H1 (cell line): Measurements from ENCODE around the gene ZNF385B. TPM values are rescaled to one million over a fixed set of nuclear protein-coding genes. Genes with fewer than 3 reads are reported as not detected.

Source experiments
- CTCF ChIA-PET: fragments of 300-600 bp; sonication (Branson Sonifier 250); formaldehyde crosslinking; loops from one replicate; lab custom pipeline; 2021; ENCODE audit not compliant: partially characterized antibody; lab: Charles Lee
- POLR2A ChIA-PET: fragments of 300-600 bp; sonication (Branson Sonifier 250); formaldehyde crosslinking; loops from one replicate; lab custom pipeline; 2021; ENCODE audit warnings: inconsistent platforms; ENCODE audit not compliant: partially characterized antibody; lab: Charles Lee
- DNase-seq, 2 experiments: peaks; one replicate each; pipeline versions ENCODE4 v3.0.0 to v3.0.0-alpha.2; 2010 to 2022; ENCODE audit warnings: low spot score in 2 of 2, low read depth in 1 of 2, mixed read lengths in 1 of 2
- FAIRE-seq: peaks from 2 replicates; lab custom pipeline; 2011; peaks lifted over from hg19 to GRCh38; lab: Jason Lieb, UNC
- H2AFZ ChIP-seq: 2 replicates; pipeline ENCODE4 v1.8.1; 2012; ENCODE audit warnings: low read length, inconsistent platforms
- H2AK5ac ChIP-seq: 2 replicates; pipeline ENCODE4 v1.6.1; 2013; ENCODE audit warnings: low read depth, low read length
- H2BK120ac ChIP-seq: replicated peaks from 2 replicates; pipeline ENCODE3; 2013; ENCODE audit warnings: low read depth, low read length, inconsistent platforms
- H2BK12ac ChIP-seq: 2 replicates; pipeline ENCODE4 v1.6.1; 2013; ENCODE audit warnings: low read depth, low read length
- H2BK15ac ChIP-seq: 2 replicates; pipeline ENCODE4 v1.6.1; 2013; ENCODE audit warnings: low read length
- H2BK20ac ChIP-seq: 2 replicates; pipeline ENCODE4 v1.6.1; 2013; ENCODE audit warnings: low read length
- H2BK5ac ChIP-seq: 2 replicates; pipeline ENCODE4 v1.6.1; 2013; ENCODE audit warnings: low read depth, low read length
- H3K14ac ChIP-seq: 2 replicates; pipeline ENCODE4 v1.6.1; 2013; ENCODE audit warnings: inconsistent platforms; ENCODE audit not compliant: insufficient read length
- H3K18ac ChIP-seq: 2 replicates; pipeline ENCODE4 v1.6.1; 2013; ENCODE audit warnings: low read length; ENCODE audit errors: extremely low read depth
- H3K23ac ChIP-seq: 2 replicates; pipeline ENCODE4 v1.6.1; 2013; ENCODE audit warnings: inconsistent platforms; ENCODE audit not compliant: insufficient read length
- H3K23me2 ChIP-seq: 2 replicates; pipeline ENCODE4 v1.6.1; 2013; ENCODE audit warnings: low read depth, low read length
- H3K27ac ChIP-seq: 2 replicates; pipeline ENCODE4 v1.6.1; 2011; ENCODE audit warnings: low read depth, low read length, inconsistent platforms
- H3K27me3 ChIP-seq, 4 experiments: replicated peaks in 1 of 4; 1 replicate in 1 of 4; 2 replicates in 3 of 4; pipeline versions ENCODE4 v1.6.1 to v1.8.1; 2011 to 2013; ENCODE audit warnings: low read length in 3 of 4, mild to moderate bottlenecking in 3 of 4, inconsistent platforms in 2 of 4, mixed read lengths in 2 of 4, moderate library complexity in 1 of 4; ENCODE audit not compliant: control insufficient read depth in 3 of 4, insufficient read depth in 3 of 4; ENCODE audit errors: extremely low read depth in 1 of 4
- H3K36me3 ChIP-seq, 4 experiments: 2 replicates each; pipeline versions ENCODE4 v1.6.1 to v1.8.1; 2011 to 2013; ENCODE audit warnings: mild to moderate bottlenecking in 4 of 4, low read length in 3 of 4, moderate library complexity in 2 of 4, control low read depth in 1 of 4, inconsistent platforms in 1 of 4; ENCODE audit not compliant: insufficient read depth in 4 of 4, control insufficient read depth in 2 of 4
- H3K4ac ChIP-seq: replicated peaks from 2 replicates; pipeline ENCODE3; 2013; ENCODE audit warnings: low read length, low read depth, mixed read lengths, inconsistent platforms; ENCODE audit not compliant: insufficient read length
- H3K4me1 ChIP-seq, 4 experiments: replicated peaks in 1 of 4; 1 replicate in 1 of 4; 2 replicates in 3 of 4; pipeline versions ENCODE4 v1.6.1 to v1.8.1; 2011 to 2013; ENCODE audit warnings: low read length in 3 of 4, inconsistent platforms in 2 of 4, mixed read lengths in 1 of 4; ENCODE audit not compliant: insufficient read depth in 4 of 4, control insufficient read depth in 3 of 4
- H3K4me2 ChIP-seq, 2 experiments: 2 replicates each; pipeline versions ENCODE4 v1.6.1 to v1.8.1; 2011 to 2013; ENCODE audit warnings: low read depth in 2 of 2, low read length in 2 of 2, control low read depth in 1 of 2, inconsistent platforms in 1 of 2, mild to moderate bottlenecking in 1 of 2; ENCODE audit not compliant: insufficient read depth in 1 of 2
- H3K4me3 ChIP-seq, 4 experiments: fragments of 200-600, 300-600 bp in 1 of 4; sonication (generic), shearing (Covaris generic), sonication (Bioruptor Twin) in 1 of 4; 2 replicates each; pipeline versions ENCODE4 v1.5.1 to v1.8.1; 2011 to 2016; ENCODE audit warnings: low read length in 4 of 4, low read depth in 3 of 4, control low read depth in 2 of 4, inconsistent platforms in 2 of 4, mild to moderate bottlenecking in 2 of 4, mixed read lengths in 1 of 4, moderate library complexity in 1 of 4; ENCODE audit not compliant: insufficient read depth in 2 of 4; ENCODE audit errors: extremely low read depth in 1 of 4
- H3K56ac ChIP-seq: replicated peaks from 2 replicates; pipeline ENCODE3; 2013; ENCODE audit warnings: low read depth, mild to moderate bottlenecking, mixed read lengths, low read length, inconsistent platforms; ENCODE audit not compliant: insufficient read length
- H3K79me1 ChIP-seq: 2 replicates; pipeline ENCODE4 v1.6.1; 2013; ENCODE audit warnings: low read depth, low read length, control low read depth
- H3K79me2 ChIP-seq, 2 experiments: 2 replicates each; pipeline versions ENCODE4 v1.6.1 to v1.8.1; 2012 to 2013; ENCODE audit warnings: low read length in 2 of 2, mild to moderate bottlenecking in 2 of 2, inconsistent platforms in 1 of 2; ENCODE audit not compliant: insufficient read depth in 2 of 2, control insufficient read depth in 1 of 2
- H3K9ac ChIP-seq, 4 experiments: replicated peaks in 1 of 4; 1 replicate in 1 of 4; 2 replicates in 3 of 4; pipeline versions ENCODE4 v1.6.1 to v1.8.1; 2011 to 2013; ENCODE audit warnings: low read depth in 3 of 4, low read length in 3 of 4, control low read depth in 2 of 4, mild to moderate bottlenecking in 2 of 4, moderate library complexity in 2 of 4, inconsistent platforms in 1 of 4; ENCODE audit errors: extremely low read depth in 1 of 4
- H3K9me3 ChIP-seq, 2 experiments: 2 replicates each; pipeline versions ENCODE4 v1.6.1 to v1.8.1; 2012 to 2013; ENCODE audit warnings: mild to moderate bottlenecking in 2 of 2, moderate library complexity in 2 of 2, control low read depth in 1 of 2, inconsistent platforms in 1 of 2, low read depth in 1 of 2, low read length in 1 of 2, mixed read lengths in 1 of 2; ENCODE audit not compliant: insufficient read depth in 2 of 2
- H4K20me1 ChIP-seq, 2 experiments: replicated peaks in 1 of 2; 2 replicates each; pipeline versions ENCODE3 to v1.8.1; 2011 to 2013; ENCODE audit warnings: inconsistent platforms in 2 of 2, low read length in 2 of 2, mild to moderate bottlenecking in 1 of 2; ENCODE audit not compliant: insufficient read depth in 2 of 2, control insufficient read depth in 1 of 2
- H4K5ac ChIP-seq: 2 replicates; pipeline ENCODE4 v1.6.1; 2013; ENCODE audit warnings: low read length, low read depth, mixed read lengths, inconsistent platforms; ENCODE audit not compliant: insufficient read length
- H4K8ac ChIP-seq: 2 replicates; pipeline ENCODE4 v1.8.0; 2013; ENCODE audit warnings: mild to moderate bottlenecking, moderate library complexity, low read length, inconsistent platforms; ENCODE audit not compliant: insufficient read depth; ENCODE audit errors: extremely low read depth
- H4K91ac ChIP-seq: replicated peaks from 2 replicates; pipeline ENCODE3; 2013; ENCODE audit warnings: low read length, mixed read lengths, inconsistent platforms; ENCODE audit not compliant: insufficient read length
- BACH1 ChIP-seq: IDR thresholded peaks from 2 replicates; pipeline ENCODE4 v1.6.1; 2012; ENCODE audit warnings: low read length, improper control_type of control experiment
- BRCA1 ChIP-seq: IDR thresholded peaks from 2 replicates; pipeline ENCODE4 v1.6.1; 2012; ENCODE audit warnings: low read depth, low read length, improper control_type of control experiment
- CHD1 ChIP-seq: IDR thresholded peaks from 2 replicates; pipeline ENCODE4 v1.6.1; 2012; ENCODE audit warnings: low read depth, low read length, improper control_type of control experiment
- GABPA ChIP-seq: IDR thresholded peaks from 2 replicates; pipeline ENCODE4 v1.6.1; 2011; ENCODE audit warnings: mild to moderate bottlenecking, low read length, moderate library complexity, borderline replicate concordance; ENCODE audit not compliant: insufficient read depth
- JUND ChIP-seq: IDR thresholded peaks from 2 replicates; pipeline ENCODE4 v1.6.1; 2011; ENCODE audit warnings: mild to moderate bottlenecking, improper control_type of control experiment, low read length
- KDM1A ChIP-seq: fragments of 200-600, 300-600 bp; sonication (generic); IDR thresholded peaks from 2 replicates; pipeline ENCODE4 v1.7.1; 2016; ENCODE audit warnings: mild to moderate bottlenecking, low read length, borderline replicate concordance
- NRF1 ChIP-seq: IDR thresholded peaks from 2 replicates; pipeline ENCODE4 v1.6.1; 2011; ENCODE audit warnings: mild to moderate bottlenecking, low read depth, low read length, improper control_type of control experiment
- PHF8 ChIP-seq: fragments of 200-600 bp; sonication (generic); conservative IDR thresholded peaks from 2 replicates; pipeline ENCODE4 v1.7.1; 2012; ENCODE audit warnings: low read depth, mild to moderate bottlenecking, inconsistent platforms, low read length, moderate library complexity
- RFX5 ChIP-seq: IDR thresholded peaks from 2 replicates; pipeline ENCODE4 v1.6.1; 2011; ENCODE audit warnings: low read depth, low read length, improper control_type of control experiment, borderline replicate concordance
- RXRA ChIP-seq: IDR thresholded peaks from 2 replicates; pipeline ENCODE4 v1.6.1; 2011; ENCODE audit warnings: low read depth, mild to moderate bottlenecking, low read length, moderate library complexity; ENCODE audit not compliant: insufficient read depth
- SIRT6 ChIP-seq: IDR thresholded peaks from one replicate; pipeline ENCODE4 v1.7.1; 2012; ENCODE audit warnings: low read length, inconsistent platforms
- SIX5 ChIP-seq: IDR thresholded peaks from 2 replicates; pipeline ENCODE4 v1.6.1; 2011; ENCODE audit warnings: mild to moderate bottlenecking, low read depth, low read length
- WGBS, 2 experiments: shearing (Covaris generic) in 1 of 2; methylation state at CpG; one replicate each; pipeline versions ENCODE4 v1.1.6 to v1.1.7; 2013 to 2015; ENCODE audit warnings: low lambda C conversion rate in 2 of 2, mixed read lengths in 2 of 2, inconsistent platforms in 1 of 2, low coverage in 1 of 2, missing lambda C conversion rate in 1 of 2; ENCODE audit not compliant: insufficient replicate concordance in 2 of 2, insufficient coverage in 1 of 2, insufficient read length in 1 of 2; ENCODE audit errors: extremely low coverage in 1 of 2, missing lambda C conversion rate in 1 of 2; 5-methylcytosine and 5-hydroxymethylcytosine counted together
- polyA plus RNA-seq, 7 experiments: library from polyadenylated mRNA; depleted of rRNA in 3 of 7; stranded (reverse) in 5 of 7; unstranded in 2 of 7; fragments of >200 nt in 5 of 7; fragments of 200-250 nt in 2 of 7; gene quantifications; 1 replicate in 5 of 7; 2 replicates in 1 of 7; 4 replicates in 1 of 7; pipeline versions ENCODE4 v1.2.1 to v1.2.3, GENCODE V29; 2011 to 2013; ENCODE audit warnings: missing spikeins in 2 of 7, mixed read lengths in 2 of 7
- total RNA-seq: library from RNA; stranded (reverse); fragmentation: NEBNext Ultra II Directional; extraction: Animal tissue kit (Norgen Biotek cat#: 25700); gene quantifications from 2 replicates; pipeline ENCODE4 v1.2.1, GENCODE V29; 2021
- TF ChIP-seq, protein P1 (sequence below): IDR thresholded peaks from 2 replicates; pipeline ENCODE4 v1.6.1; 2012; ENCODE audit warnings: inconsistent platforms

The ZNF385B gene
- total and polyA plus RNA-seq, 2 of the 8 experiments (the other 6 are each of a cell fraction or from before 2014, with no cell fraction given): 1.1 to 3.7 TPM

DNA sequence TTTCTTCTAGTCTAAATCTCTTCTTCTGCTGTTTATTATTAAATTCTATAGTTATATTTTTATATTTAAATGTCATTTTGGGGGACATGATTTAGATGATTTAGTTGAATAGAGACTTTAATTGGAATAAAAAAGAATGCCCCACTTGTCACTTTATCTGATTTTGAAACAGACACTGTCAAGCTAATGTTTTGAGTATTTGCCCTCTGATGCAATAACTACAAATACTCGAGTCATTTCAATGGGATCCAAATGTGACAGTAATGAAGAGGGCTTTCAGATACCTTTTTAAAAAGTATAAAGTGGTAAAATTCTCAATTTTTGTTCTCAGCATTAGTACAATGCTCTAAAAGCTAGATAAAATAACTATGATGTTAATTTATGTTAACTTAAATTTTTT, 339.5 kb downstream of the ZNF385B start:
- Histone ChIP-seq H4K91ac (no peak overlapping the region), H3K79me2 (no peaks in the 10 kb centered on the region), H3K27ac (no peak overlapping the region), H4K20me1 (no peaks in the 10 kb centered on the region), H3K4me2 (no peak overlapping the region), H3K36me3 (no peaks in the 10 kb centered on the region), H3K56ac (no peak overlapping the region), H2BK12ac (no peak overlapping the region), H3K27me3 (no peaks in the 10 kb centered on the region), H2BK20ac (no peak overlapping the region), H3K4ac (no peak overlapping the region), H2BK5ac (no peak overlapping the region), H3K23ac (no peak overlapping the region), H4K5ac (no peak overlapping the region), H2AK5ac (no peak overlapping the region), H3K23me2 (no peaks in the 10 kb centered on the region), H3K79me1 (no peaks in the 10 kb centered on the region), H3K4me1 (no peaks in the 10 kb centered on the region), H3K4me3 (no peak overlapping the region), H3K18ac (no peak overlapping the region), H3K14ac (no peak overlapping the region), H2BK15ac (no peak overlapping the region), H2BK120ac (no peak overlapping the region), H2AFZ (no peak overlapping the region), H3K9ac (no peak overlapping the region), H4K8ac (no peak overlapping the region), H3K9me3 (no peaks in the 10 kb centered on the region)
- ChIA-PET POLR2A (no interaction called here), CTCF (interaction anchor here (0.9 kb wide), 1 partner anchor 14 kb away, joined by 3 read pairs; no protein-coding TSS in a partner anchor)
- DNase-seq: no peak
- 92% methylated on average over 1 of the region's 1 CpG; no CpG with 5 or more reads in 1 of the 2 experiments for WGBS, 2 experiments
- no peak for FAIRE-seq
- TF ChIP-seq PHF8 (no peak), BACH1 (no peak), KDM1A (no peak), RXRA (no peak), RFX5 (no peak), SIX5 (no peak), BRCA1 (no peak), CHD1 (no peak), SIRT6 (no peak), NRF1 (no peak), JUND (no peak), GABPA (no peak)
- TF ChIP-seq, protein P1, sequence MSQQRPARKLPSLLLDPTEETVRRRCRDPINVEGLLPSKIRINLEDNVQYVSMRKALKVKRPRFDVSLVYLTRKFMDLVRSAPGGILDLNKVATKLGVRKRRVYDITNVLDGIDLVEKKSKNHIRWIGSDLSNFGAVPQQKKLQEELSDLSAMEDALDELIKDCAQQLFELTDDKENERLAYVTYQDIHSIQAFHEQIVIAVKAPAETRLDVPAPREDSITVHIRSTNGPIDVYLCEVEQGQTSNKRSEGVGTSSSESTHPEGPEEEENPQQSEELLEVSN: no peak
